Suppressor macrophage (primary cell): Measurements from ENCODE around the gene RHOBTB1.
"Not testable (repeated sequence)": the region's sequence is repeated elsewhere in the genome, so short reads cannot be mapped to it uniquely, and the experiment has no call there.

ENCODE experiments used
- DNase-seq, 4 experiments: peaks; one replicate each; pipeline ENCODE4 v3.0.0-alpha.2; 2020 to 2022
- total RNA-seq, 17 experiments: gene quantifications; one replicate each; lab custom pipeline; 2026; ENCODE audit warnings: mixed read lengths in 6 of 17, inconsistent platforms in 3 of 17; lab: John Stamatoyannopoulos, UW

The RHOBTB1 gene
- 0.30 to 22.9 (median 15.5) reads per million in 17 experiments for total RNA-seq

GRCh38 chr10:60944058-60944909 is at the start of gene RHOBTB1:
RHOBTB1 (minus strand) TSS chr10:60944185; CDS start chr10:60911542, 32,643 bp downstream.
- DNase-seq = peak; percentile 75 to 86 (median 80)

DNA sequence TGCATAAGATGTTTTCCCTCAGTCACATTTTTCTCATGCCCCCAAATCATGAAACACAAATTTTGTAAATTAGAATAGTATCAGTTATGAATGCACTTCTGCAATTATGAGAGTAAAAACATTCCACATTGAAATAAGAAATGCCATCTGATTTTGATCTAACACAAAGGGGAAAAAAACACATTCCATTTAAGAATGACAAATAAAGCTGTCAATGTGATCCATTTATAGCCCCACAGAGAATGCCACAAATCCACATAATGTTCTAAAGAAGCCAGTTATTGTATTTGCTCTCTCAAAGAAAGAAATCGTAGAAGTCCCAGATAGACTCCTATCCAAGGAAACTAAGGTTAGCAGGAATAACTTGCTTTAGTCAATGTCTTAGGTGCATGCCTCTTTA is 48.7 kb upstream of the RHOBTB1 start:
- DNase-seq = no peak

- no peak for DNase-seq
Observed at GRCh38 chr10:60990663-60991062, 46.7 kb upstream of the RHOBTB1 start.

DNA sequence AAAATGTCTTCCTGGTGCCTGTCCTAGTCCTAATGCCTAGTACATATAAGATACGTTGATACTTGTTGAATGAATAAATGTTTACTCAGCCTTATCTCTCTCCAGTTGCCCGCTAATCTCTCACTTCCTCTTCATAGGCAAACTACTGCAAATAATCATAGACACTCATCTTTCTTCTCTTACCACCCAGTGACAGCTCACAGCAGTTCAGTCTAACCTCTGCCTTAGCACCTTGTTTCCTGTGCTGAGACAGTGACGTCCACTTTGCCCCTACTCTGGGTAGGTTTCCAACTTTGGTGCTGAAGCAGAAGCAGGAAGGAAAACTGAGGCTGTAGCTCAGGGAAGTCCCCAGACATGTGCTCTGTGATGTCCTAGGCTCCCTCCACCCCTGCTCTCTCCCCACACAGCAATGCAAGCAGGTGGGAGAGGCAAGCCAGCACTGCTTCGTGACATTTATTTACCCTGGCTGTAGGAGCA is 45.5 kb upstream of the RHOBTB1 start:
- DNase-seq = no peak

- DNase-seq = no peak
Observed at GRCh38 chr10:60986791-60987190, 42.8 kb upstream of the RHOBTB1 start.

DNA sequence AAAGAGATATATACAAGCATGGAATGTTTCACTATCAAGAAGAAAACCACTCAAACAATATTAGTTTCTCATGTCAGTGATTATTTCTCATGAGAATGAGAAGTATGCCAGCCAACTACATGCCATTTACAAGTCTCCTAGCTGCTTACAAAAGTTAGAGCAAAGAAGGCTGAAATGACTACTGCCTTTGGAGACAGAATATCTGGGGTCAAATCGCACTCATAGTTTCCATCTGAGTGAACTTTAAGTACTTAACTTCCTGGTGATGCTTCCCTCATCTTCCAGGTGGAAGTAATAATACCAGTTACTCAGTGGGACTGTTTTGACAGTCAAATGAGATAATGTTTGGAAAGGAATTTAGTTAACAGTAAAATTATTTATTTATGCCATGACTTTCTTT is 42.0 kb upstream of the RHOBTB1 start:
- DNase-seq = no peak

GRCh38 chr10:60980997-60981396 is 37.0 kb upstream of the RHOBTB1 start:
- DNase-seq = no peak

DNA sequence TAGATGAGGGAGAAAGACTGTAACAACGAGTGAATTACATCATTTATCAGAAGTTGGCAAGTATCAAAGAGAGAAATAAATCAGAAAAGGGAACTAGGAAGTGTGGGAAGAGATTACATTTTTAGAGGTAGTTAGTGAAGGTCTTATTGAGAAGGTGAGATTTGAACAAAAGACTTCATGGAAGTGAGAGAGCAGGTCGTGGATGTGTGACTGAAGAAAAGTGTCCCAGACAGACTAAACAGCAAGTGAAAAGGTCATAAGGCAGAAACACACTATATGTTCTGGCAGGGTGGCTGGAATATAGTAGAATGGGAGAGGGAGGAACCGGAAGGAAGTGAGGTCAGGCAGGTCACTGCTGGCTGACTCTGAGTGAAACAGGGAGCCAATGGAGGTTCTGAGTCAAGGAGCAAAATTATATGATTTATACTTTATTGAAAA is 35.7 kb upstream of the RHOBTB1 start:
- no peak for DNase-seq

- peak in 3 of 4 experiments; percentile 6 to 38 (median 32) for DNase-seq
Observed at GRCh38 chr10:60978287-60979115, 34.5 kb upstream of the RHOBTB1 start.

DNA sequence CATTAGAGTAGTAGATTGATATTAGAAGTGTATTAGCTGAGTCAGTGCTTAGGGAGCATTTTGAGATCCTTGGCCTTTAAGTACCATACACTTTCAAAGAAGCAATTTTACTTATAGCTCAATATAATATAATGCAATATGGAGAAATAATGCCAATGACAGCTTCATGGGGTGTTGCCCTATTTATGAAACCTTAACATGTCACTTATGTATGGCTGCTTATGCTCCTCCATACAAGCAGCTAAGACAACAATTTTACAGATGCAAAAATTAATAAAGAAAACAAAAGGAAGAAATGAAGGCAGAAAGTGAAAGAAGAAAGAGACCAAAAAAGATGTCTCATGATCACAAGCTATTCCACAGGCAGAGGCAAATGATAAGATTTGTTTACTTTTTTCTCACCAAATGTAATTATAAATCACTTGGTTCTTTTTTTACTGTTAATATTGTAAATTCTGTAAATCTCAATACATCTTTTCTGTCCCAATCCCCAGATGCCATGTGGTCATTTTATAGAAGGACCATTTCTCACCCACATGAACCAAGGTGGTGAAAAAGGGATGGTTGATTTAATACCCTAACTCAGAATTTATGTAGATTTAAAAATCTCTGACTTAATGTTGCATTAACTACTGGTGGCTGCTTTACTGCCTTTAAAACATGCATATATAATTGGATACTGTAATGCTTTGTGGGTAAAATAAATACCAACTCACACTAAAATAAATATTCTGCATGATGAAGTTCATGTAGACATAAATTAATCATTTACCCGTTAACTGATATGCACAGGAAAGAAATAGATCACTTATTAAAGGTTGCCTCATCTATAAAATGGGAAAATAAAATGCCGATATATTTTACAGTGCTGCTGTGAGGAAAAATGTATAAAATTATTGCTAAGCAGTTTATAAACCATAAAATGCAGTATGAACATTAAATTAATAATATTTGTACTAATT is 33.5 kb upstream of the RHOBTB1 start:
- no peak for DNase-seq

- no peak for DNase-seq
Observed at GRCh38 chr10:60976687-60977086, 32.7 kb upstream of the RHOBTB1 start.

DNA sequence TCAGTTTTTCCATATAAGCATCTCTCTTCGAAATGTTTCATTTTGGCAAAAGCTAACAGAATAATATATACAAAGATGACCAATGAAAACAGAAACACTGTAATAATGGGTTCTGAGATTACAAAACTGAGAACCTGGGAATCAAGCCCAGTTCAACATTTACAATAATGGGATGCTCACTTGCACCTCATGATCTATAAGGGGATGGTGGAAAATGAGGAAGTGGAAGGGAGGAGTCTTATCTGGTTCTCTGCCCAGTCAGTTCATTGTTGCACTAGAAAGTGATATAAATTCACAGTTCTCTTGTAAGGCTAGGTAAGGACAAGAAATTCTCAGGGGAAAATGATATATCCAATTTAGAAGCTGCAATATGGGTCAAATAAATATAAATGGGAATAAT is 31.7 kb upstream of the RHOBTB1 start:
- peak in 1 of 4 experiments; percentile 31 for DNase-seq

- peak in 3 of 4 experiments; percentile 20 to 58 (median 47) for DNase-seq
Observed at GRCh38 chr10:60974463-60975149, 30.6 kb upstream of the RHOBTB1 start.

DNA sequence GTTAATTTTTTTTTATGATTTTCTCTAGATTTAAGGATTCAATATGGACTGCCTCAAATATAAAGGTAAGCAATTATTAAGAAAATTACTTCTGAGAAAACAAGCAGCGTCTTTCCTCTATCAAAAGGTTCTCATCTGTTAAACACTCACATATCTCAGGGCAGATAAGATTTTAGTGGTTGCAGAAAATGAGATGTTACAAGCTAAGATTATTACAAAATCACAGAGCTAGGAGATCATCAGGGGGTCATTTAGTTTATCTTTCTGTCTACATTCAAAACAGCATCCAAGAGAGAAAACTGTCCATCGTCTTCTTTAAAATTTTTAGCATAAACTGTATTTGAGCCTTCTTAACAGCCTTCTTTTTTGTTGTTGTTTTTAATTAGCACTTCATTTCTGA is 29.1 kb upstream of the RHOBTB1 start:
- DNase-seq = no peak

GRCh38 chr10:60972181-60972580 is 28.2 kb upstream of the RHOBTB1 start:
- DNase-seq = not testable (repeated sequence)

DNA sequence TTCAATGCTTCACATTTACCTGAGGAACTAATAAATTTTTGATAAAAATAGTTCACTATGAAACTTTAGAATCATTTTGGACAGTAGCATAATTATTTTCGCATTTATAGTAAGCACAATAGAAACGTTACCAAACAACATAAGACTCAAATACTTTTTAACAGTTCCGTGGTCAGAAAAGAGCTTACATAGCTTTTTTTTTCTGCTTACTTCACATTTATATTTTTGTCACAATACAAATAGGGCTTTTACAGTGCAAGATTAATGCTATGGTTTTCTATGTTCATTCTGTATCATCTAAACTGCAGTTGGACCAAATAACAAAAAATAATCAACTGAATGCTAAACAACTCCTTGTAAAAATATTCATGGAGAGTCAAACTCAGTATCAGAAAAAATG is 26.5 kb upstream of the RHOBTB1 start:
- no peak for DNase-seq

DNA sequence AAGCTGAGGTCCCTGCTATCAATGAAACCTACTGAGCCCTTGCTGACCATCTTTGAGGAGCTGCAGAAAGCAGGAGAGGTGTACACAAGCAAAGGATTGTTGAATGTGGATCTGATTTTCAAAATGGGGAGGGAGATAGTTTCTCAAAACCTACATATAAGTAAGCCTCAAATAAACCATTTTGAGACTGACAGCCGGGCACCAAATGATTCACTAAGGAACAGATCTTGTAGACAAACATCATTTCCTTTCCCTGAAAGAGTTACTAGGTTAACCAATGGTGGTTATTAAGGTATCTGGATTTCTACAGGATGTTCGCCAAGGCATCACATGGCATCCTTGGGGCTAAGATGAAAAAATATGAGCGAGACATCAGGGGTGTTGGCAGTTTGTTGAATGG is 24.5 kb upstream of the RHOBTB1 start:
- no peak for DNase-seq

- DNase-seq = no peak
Observed at GRCh38 chr10:60967854-60968484, 24.0 kb upstream of the RHOBTB1 start.

DNA sequence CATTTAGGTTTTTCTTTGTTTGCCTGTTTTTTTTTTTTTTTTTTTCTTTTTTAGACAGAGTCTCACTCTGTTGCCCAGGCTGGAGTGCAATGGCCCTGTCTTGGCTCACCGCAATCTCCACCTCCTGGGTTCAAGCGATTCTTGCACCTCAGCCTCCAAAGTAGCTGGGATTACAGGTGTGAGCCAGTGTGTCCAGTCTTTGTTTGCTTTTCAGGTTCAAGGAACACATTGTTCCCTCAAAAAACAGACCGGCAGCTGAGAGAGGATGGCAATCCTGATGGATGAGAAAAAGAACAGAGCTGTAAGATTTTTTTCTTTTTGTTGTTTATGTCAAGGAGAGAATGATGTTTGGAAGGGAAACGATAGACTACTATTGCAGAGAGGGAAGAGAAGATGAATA is 23.3 kb upstream of the RHOBTB1 start:
- no peak for DNase-seq

DNA sequence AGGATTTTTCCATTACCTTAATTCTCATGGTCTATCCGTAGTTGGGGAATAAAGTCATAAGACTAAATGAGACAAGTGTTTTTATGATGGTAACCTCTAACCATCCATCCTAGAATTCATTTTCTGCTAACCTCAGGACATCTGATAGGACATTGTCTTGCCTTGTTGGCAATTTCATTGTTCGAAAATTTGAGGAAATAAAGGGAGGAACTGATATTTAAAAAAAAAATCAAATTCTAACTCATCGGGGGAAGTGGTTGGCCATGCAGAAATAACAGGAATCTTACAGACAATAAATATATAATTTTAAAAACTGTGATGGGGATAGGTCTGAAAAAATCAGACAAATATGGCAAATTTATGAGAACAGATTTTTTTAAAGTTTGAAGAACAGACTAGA is 21.7 kb upstream of the RHOBTB1 start:
- DNase-seq = peak in 2 of 4 experiments; percentile 43 to 60
